Stimulated activated CD8-positive, alpha-beta memory T cell treated with anti-CD3 and anti-CD28 coated beads, Interleukin-15, amount 100 ng/mL, for 48 hours (primary cell): ENCODE results near the gene SLC22A13.
"Not testable (repeated sequence)": the region's sequence is repeated elsewhere in the genome, so short reads cannot be mapped to it uniquely, and the experiment has no call there.

Experiments
- DNase-seq, 2 donors: peaks; one replicate each; pipeline ENCODE4 v3.0.0-alpha.2; 2020; ENCODE audit warnings: low read depth in 2 of 2

SLC22A13 gene

GRCh38 chr3:38264779-38265178 is 833 bp upstream of the SLC22A13 start:
- DNase-seq = no peak

DNA sequence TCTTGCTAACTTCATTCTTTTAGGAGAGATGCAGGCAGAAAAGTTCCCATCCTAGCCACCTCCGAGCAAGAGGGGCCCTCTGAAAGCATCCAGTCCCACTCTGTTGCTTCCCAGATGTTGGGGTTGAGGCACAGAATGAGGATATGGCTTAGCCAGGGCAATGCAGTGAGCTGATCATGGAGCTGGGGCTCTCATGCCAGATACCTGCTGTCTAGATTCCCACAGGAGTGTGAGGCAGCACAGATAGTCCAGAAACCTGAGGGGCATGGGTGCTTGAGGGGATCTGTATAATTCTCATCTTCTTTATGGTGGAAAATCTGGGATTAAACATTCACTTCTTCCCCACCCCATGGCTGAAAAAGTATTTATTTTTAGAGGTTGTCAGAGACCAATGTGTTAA is 1.2 kb downstream of the SLC22A13 start:
- DNase-seq = no peak

- DNase-seq = no peak
Observed at GRCh38 chr3:38267662-38268061, 2.0 kb downstream of the SLC22A13 start.

DNA sequence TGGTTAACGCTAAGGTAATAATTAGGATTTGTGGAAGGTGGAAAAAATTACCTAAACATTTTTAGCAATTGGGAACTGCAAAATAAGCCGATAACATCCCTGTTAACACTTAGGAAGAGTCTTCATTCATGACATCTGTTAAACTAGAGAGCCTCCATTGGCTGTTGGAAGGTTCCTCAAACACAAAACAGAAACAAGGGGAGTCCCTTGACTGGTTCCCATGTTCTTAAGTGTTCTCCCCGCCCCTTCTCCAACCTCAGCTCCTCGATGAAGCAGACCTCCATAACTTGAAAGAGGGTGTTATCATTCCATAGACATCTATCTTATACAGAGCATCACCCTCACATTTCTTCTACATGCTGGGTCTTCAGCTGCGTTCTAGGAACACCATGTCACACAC is 2.5 kb downstream of the SLC22A13 start:
- no peak for DNase-seq

GRCh38 chr3:38268522-38268921 is 2.9 kb downstream of the SLC22A13 start:
- no peak for DNase-seq

DNA sequence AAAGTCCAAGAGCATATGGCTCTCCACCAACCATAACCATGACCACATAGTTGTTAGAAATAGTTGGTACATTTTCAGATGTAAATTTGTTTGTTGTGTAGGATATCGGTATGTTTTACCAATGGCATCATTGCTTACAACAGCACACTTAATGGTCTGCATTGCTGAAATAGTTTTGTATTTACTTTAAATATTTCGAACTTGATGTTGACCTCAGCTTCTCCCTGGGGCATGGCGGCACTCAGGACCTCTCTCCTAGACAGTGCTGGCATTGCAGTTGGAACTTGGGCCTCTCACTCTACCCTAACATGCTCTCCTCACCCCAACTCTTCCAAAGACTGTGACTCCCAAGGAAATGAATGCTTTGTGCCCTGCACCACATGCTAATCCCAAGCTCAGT is 5.0 kb downstream of the SLC22A13 start:
- no peak for DNase-seq

DNA sequence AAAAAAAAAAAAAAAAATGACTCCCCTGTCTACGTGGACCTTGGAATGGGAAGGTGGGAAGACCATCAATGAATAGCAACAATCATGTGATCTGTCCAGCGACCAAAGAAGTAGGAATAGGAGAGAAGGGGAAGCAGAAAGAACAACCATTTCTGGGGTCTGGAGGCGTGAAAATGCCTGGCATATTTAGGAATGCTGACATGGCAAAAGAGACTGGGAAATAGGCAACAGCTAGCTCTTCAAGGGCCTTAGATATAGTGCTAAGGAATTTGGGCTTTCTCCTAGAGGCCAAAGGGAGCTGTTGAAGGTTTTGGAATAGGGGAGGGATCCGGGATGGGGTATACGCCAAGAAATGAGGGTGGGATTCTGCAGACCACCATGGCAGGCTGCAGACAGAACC is 5.9 kb downstream of the SLC22A13 start:
- DNase-seq = no peak

GRCh38 chr3:38274864-38275649 is 9.4 kb downstream of the SLC22A13 start:
- no peak for DNase-seq

- no peak for DNase-seq
Observed at GRCh38 chr3:38275658-38276057, 10.0 kb downstream of the SLC22A13 start.

DNA sequence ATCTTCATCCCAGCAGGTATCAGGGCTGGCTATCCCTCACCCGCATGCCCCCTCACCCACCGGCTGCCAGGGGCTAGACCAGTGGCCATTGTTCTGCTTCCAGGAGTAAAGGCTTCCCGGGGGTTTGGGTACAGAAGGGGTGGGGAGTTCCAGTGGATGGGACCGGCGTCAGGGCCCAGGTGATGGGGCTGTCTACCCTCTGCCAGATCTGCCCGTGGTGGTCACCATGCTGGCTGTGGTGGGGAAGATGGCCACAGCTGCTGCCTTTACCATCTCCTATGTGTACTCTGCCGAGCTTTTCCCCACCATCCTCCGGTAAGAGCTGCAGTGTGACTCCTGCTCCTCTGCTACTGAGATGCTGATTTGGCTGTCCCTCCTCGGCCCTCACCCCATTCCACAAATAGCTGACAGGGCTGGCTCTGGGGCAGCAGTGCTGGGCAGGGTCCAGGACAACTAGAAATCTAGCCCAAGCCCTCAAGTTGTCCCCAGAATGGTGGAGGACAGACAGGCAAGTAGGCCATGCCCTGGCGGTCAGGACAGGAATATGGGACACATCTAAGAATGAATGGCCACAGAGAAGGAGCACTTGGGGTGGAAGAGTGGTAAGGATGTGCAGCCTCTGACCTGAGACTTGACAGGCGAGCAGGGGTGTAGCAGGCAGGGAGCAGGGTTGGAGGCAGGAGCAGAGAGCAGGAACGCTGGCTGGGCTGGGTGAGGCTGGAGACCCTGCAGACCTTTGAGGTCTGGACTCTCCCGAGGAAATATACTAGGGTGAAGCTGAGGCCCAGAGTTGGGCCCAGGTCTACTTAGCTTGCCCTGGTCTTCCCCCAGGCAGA is 10.7 kb downstream of the SLC22A13 start:
- no peak for DNase-seq

DNA sequence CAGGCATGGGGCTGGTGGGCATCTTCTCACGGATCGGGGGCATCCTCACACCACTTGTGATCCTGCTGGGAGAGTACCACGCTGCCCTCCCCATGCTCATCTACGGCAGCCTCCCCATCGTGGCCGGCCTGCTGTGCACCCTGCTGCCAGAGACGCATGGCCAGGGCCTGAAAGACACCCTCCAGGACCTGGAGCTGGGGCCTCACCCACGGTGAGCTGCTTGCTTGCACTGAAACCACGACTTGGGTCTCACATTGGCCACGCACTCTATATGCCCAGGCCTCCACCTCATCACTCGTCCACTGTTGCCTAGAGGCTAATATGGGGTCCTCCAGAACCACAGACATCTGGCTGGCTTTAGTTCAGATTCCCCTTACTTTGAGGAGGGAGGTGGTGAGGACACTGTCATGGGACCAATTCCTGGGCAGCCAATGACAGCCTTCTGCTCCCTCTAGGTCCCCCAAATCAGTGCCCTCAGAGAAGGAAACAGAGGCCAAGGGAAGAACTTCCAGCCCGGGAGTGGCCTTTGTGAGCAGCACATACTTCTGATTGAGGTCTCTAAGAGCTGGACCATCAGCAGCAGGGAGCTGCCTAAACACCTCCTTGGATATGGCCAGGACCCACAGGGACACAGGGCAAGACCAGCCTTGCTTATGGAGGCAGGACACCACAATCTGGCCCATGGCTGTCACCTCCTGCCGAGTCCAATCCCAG is 11.5 kb downstream of the SLC22A13 start:
- DNase-seq = no peak

- no peak for DNase-seq
Observed at GRCh38 chr3:38278841-38279240, 13.2 kb downstream of the SLC22A13 start.

- DNase-seq = no peak
Observed at GRCh38 chr3:38281895-38282686, 16.5 kb downstream of the SLC22A13 start, which contains the start of gene SLC22A14. Gene SLC22A14, plus strand, starts transcription at chr3:38282294. Its CDS starts 23,733 bp downstream, at chr3:38306027.

DNA sequence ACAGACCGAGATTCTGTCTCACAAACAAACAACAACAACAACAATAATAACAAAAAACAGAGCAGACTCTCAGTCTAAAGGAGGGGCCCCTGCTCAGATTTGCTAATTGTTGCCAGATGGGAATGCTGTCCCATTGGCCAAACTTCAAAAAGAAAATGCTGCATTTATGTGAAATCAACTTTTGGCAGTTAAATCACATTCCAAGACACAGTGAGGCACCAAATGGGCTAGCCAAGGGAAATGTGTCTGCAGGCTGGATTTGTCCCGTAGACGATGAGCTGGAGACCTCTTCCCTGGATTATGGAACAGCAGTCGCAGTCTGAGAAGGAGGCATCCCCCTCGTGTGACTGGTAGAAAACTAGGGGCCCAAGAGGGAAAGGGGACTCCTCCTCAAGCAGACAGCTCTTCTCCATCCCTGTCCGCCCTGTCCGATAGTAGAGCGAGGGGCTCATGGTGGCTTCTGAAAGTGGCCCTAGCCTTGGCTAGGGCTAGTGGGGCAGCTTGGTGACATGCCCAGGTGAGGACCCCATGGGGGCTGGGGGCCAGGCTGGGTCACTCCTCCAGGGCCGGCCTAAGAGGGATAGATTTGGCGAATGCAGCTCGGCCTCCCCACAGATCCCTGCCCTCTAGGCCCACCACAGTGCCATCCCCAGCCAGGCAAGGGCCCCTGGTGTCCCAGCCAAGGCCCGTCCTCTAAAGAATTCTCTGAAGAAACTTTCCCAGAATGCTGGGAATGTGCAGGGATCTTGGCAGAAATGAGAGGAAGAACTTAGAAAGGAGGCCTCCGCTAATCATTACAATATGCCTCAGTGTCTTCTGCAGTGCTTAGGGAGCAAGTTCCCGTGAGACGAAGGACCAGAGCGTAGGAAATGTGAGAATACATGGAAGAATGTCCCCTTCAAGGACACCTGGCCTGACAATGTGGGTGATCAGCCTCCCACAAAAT is 18.5 kb downstream of the SLC22A13 start:
- no peak for DNase-seq

DNA sequence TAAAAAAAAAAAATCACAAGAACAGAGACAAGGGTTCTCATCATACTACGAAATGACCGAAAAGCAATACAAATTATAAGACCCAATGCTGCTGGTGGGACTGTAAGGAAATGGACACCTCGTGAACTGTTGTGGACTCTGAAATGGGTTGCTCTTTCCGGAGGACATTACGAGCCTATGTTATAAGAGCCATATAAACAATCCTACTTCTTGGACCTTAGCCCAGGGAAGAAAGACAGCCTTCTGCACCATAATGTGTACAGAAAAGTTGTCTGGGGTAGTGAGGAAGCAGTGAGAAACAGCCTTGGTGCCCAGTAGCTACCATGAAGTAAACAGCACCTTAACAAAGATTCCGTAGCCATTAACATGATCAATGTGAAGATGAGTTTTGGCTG is 19.1 kb downstream of the SLC22A13 start:
- DNase-seq = no peak

GRCh38 chr3:38289286-38290217 is 23.9 kb downstream of the SLC22A13 start:
- not testable (repeated sequence) for DNase-seq

- DNase-seq = not testable (repeated sequence)
Observed at GRCh38 chr3:38297053-38297452, 31.4 kb downstream of the SLC22A13 start.

DNA sequence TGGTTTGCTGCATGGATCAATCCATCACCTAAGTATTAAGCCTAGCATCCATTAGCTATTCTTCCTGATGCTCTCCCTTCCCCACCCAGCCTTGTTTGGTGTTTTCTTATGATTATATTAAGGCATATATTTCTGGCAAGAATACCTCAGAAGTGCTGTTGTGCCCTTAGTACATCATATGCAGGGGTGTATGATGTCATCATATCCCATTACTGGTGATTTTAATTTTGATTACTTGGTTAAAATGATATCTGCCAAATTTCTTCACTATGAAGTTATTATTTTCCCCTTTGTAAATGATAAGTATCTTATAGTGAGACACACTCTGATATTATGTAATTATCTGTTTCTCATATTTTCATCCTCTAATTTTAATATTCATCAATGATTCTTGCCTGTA is 31.9 kb downstream of the SLC22A13 start:
- DNase-seq = no peak
